ENCODE results near the gene ATXN1. TPM values are rescaled to one million over a fixed set of nuclear protein-coding genes. Genes with fewer than 3 reads are reported as not detected.

The ATXN1 gene
- total RNA-seq, 4 donors from 2014 or later = 42.4 to 74.9 (median 52.1) TPM

DNA sequence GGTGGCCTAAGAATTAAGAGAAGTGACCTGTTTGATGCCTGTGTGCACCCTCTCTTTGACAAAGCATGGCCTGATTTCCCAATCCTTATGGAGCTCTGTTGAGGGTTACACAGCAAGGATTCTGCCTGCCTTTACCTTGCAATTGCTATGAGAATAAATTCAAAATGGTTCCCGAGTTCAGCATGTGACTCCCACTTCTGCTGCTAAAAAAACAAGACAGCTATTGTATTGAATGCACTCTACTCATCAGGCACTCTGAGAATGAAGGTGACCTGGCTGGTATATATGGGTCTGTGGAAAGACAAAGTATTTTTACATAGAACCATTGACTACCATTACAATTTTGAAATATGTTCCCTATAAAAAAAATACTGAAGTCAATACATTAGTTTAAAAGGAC is 190.3 kb downstream of the ATXN1 start:
- TF ChIP-seq POLR2A (IDR thresholded peaks at IDR 0.05; ENCODE audit: low read depth) = no peak
- TF ChIP-seq, protein P1, sequence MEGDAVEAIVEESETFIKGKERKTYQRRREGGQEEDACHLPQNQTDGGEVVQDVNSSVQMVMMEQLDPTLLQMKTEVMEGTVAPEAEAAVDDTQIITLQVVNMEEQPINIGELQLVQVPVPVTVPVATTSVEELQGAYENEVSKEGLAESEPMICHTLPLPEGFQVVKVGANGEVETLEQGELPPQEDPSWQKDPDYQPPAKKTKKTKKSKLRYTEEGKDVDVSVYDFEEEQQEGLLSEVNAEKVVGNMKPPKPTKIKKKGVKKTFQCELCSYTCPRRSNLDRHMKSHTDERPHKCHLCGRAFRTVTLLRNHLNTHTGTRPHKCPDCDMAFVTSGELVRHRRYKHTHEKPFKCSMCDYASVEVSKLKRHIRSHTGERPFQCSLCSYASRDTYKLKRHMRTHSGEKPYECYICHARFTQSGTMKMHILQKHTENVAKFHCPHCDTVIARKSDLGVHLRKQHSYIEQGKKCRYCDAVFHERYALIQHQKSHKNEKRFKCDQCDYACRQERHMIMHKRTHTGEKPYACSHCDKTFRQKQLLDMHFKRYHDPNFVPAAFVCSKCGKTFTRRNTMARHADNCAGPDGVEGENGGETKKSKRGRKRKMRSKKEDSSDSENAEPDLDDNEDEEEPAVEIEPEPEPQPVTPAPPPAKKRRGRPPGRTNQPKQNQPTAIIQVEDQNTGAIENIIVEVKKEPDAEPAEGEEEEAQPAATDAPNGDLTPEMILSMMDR (IDR thresholded peaks at IDR 0.05) = no peak
- no peak for TF ChIP-seq EP300 (IDR thresholded peaks at IDR 0.05)
- no peak for TF ChIP-seq POLR2AphosphoS5 (IDR thresholded peaks at IDR 0.05)

DNA sequence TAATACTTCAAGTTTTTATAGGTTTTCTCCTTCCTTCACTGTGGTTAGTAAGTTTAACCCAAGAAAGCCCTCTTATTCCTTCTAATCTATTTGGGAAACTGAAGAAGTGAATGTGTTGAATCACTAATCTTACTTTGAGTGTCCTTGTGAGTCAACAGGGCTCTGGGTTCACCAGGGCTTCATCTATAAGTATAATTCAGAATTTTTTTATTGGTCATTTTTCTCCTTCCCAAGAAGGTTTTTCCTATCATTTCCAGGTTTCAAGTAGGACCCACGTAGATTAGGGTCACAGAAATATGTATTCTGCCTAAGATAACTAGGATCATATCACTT is 191.1 kb downstream of the ATXN1 start:
- no peak overlapping the region for H3K27ac ChIP-seq (replicated peaks in 1 of 4)
- no peak for DNase-seq (ENCODE audit: extremely low spot score)
- H3K36me3 ChIP-seq = no peaks in the 10 kb centered on the region
- peaks cover 4 to 15% (median 10%) of the 10 kb centered on the region in 4 donors for H3K4me1 ChIP-seq
- 100% methylated on average over 1 of the region's 1 CpG for WGBS
- no peaks in the 10 kb centered on the region for H3K9me3 ChIP-seq
- TF ChIP-seq POLR2AphosphoS5 (IDR thresholded peaks at IDR 0.05) (no peak), EP300 (IDR thresholded peaks at IDR 0.05) (no peak), POLR2A (IDR thresholded peaks at IDR 0.05; ENCODE audit: low read depth) (no peak)
- TF ChIP-seq, protein P1 (IDR thresholded peaks at IDR 0.05) = no peak
- intact Hi-C loops (cut with DNase I) = no loop called here
- no peak overlapping the region for H3K4me3 ChIP-seq
- H3K27me3 ChIP-seq = no peaks in the 10 kb centered on the region

More for the DNA sequence above, 190.3 kb downstream of the ATXN1 start:
- Histone ChIP-seq H3K27ac (replicated peaks in 1 of 4) (no peak overlapping the region), H3K9me3 (no peaks in the 10 kb centered on the region), H3K36me3 (no peaks in the 10 kb centered on the region), H3K27me3 (no peaks in the 10 kb centered on the region), H3K4me1 (peaks cover 4 to 15% (median 10%) of the 10 kb centered on the region in 4 donors), H3K4me3 (no peak overlapping the region)
- WGBS = 100% methylated on average over 1 of the region's 1 CpG
- no peak for DNase-seq (ENCODE audit: extremely low spot score)
- intact Hi-C loops (cut with DNase I) = no loop called here

DNA sequence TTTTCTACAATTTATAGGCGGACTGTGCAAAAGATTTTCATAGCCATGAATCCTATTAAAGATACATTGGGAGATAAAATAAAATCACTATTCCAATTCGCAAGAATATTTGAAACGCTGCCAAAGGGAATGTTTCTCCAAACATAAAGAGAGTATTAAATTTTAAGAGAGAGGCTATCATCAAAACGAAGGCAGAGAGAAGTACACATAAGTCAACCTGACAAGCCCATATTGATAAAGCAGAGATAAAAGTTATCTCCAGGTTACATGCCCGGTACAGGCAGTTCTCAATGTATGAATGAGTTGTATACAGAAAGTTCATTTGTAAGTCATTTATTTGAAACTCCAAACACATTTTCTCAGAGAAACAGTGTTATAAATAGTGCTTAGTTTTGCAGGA is 193.1 kb downstream of the ATXN1 start:
- DNase-seq (ENCODE audit: extremely low spot score) = no peak
- no peak overlapping the region for H3K27ac ChIP-seq (replicated peaks in 1 of 4)
- no peaks in the 10 kb centered on the region for H3K36me3 ChIP-seq
- peaks cover 9 to 23% (median 15%) of the 10 kb centered on the region in 4 donors for H3K4me1 ChIP-seq
- H3K4me3 ChIP-seq = no peak overlapping the region
- TF ChIP-seq POLR2AphosphoS5 (IDR thresholded peaks at IDR 0.05) (no peak), EP300 (IDR thresholded peaks at IDR 0.05) (no peak), POLR2A (IDR thresholded peaks at IDR 0.05; ENCODE audit: low read depth) (no peak)
- TF ChIP-seq, protein P1 (IDR thresholded peaks at IDR 0.05) = no peak
- H3K9me3 ChIP-seq = no peaks in the 10 kb centered on the region
- H3K27me3 ChIP-seq = no peaks in the 10 kb centered on the region
- 49% methylated on average over 5 of the region's 5 CpGs for WGBS
- intact Hi-C loops (cut with DNase I) = no loop called here

DNA sequence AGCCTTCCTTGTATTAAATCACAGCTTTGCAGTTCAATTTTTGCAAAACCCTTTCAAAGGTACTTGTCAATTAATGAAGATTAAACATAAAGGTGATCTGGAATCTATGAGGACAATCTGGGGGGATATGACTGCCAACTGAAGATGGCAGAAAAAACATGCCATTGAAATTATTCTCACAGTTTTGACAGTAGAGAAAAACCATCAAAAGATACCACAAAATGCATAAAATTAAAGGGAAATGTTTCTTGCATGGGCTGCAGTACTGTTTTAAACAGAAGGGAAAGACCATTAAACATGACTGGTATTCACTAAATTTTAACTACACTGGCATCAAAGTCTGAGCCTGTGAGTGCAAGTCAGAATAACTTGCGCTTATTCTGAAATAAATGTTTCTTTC is 194.2 kb downstream of the ATXN1 start:
- Histone ChIP-seq H3K9me3 (no peaks in the 10 kb centered on the region), H3K27ac (replicated peaks in 1 of 4) (no peak overlapping the region), H3K36me3 (no peaks in the 10 kb centered on the region), H3K4me1 (peaks cover 9 to 23% (median 15%) of the 10 kb centered on the region in 4 donors), H3K27me3 (no peaks in the 10 kb centered on the region), H3K4me3 (no peak overlapping the region)
- DNase-seq (ENCODE audit: extremely low spot score) = no peak
- WGBS = 89% methylated on average over 1 of the region's 1 CpG
- TF ChIP-seq EP300 (IDR thresholded peaks at IDR 0.05) (no peak), POLR2A (IDR thresholded peaks at IDR 0.05; ENCODE audit: low read depth) (no peak), POLR2AphosphoS5 (IDR thresholded peaks at IDR 0.05) (no peak)
- TF ChIP-seq, protein P1 (IDR thresholded peaks at IDR 0.05) = no peak
- intact Hi-C loops (cut with DNase I) = no loop called here

DNA sequence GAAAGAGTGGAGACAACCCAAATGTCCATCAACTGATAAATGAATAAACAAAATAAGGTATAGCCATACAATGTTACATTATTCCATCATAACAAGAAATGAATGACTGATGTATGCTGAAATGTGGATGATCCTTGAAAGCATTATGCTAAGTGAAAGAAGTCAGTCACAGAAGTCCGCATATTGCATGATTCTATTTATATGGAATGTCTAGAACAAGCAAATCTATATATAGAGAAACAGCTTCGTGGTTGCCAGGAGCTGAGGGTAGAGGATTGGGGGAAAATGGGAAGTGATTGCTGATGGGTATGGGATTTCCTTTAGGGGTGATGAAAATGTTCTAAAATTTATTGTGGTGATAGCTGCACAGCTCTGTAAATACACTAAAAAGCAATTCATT is 196.8 kb downstream of the ATXN1 start:
- no peak overlapping the region for H3K4me3 ChIP-seq
- peaks cover 11 to 23% (median 17%) of the 10 kb centered on the region in 4 donors for H3K4me1 ChIP-seq
- H3K27me3 ChIP-seq = no peaks in the 10 kb centered on the region

More for the DNA sequence above, 196.8 kb downstream of the ATXN1 start:
- intact Hi-C loops (cut with DNase I) = no loop called here
- Histone ChIP-seq H3K36me3 (no peaks in the 10 kb centered on the region), H3K27ac (replicated peaks in 1 of 4) (no peak overlapping the region), H3K9me3 (no peaks in the 10 kb centered on the region)
- TF ChIP-seq, protein P1 (IDR thresholded peaks at IDR 0.05) = no peak
- no peak for TF ChIP-seq EP300 (IDR thresholded peaks at IDR 0.05)
- TF ChIP-seq POLR2AphosphoS5 (IDR thresholded peaks at IDR 0.05) = no peak
- TF ChIP-seq POLR2A (IDR thresholded peaks at IDR 0.05; ENCODE audit: low read depth) = no peak
- WGBS = 47% methylated on average over 2 of the region's 2 CpGs
- no peak for DNase-seq (ENCODE audit: extremely low spot score)
